Measurements from ENCODE around the gene SELENOT. TPM values are rescaled to one million over a fixed set of nuclear protein-coding genes. Genes with fewer than 3 reads are reported as not detected.

The SELENOT gene
- total and polyA plus RNA-seq, 2 experiments from 2014 or later, result 69.3 to 199 TPM

DNA sequence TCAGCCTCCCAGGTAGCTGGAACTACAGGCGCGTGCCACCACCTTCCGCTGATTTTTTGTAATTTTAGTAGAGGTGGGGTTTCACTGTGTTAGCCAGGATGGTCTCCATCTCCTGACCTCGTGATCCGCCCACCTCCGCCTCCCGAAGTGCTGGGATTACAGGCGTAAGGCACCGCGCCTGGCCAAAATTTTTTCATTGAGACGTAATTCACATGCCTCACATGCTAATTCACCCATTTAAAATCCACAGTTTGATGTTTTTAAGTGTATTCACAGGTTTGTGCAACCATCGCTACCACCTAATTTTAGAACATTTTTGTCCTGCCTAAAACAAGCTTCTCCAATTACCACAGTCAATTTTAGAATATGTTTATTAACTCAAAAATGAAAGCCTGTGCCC lies 37.1 kb downstream of the SELENOT start:
- no peaks in the 10 kb centered on the region for H3K36me3 ChIP-seq
- TF ChIP-seq CTCF (IDR thresholded peaks at IDR 0.05; ENCODE audit: low read depth, low read length), result no peak
- H3K4me3 ChIP-seq, result no peak overlapping the region
- H3K9me3 ChIP-seq (ENCODE audit: low read depth), result no peaks in the 10 kb centered on the region
- no peak overlapping the region for H3K27ac ChIP-seq
- H3K4me1 ChIP-seq (ENCODE audit: low read depth), result no peaks in the 10 kb centered on the region
- no peak for DNase-seq (ENCODE audit: low read depth in 1 of 2, low spot score in 1 of 2)
- H3K27me3 ChIP-seq, result no peaks in the 10 kb centered on the region

DNA sequence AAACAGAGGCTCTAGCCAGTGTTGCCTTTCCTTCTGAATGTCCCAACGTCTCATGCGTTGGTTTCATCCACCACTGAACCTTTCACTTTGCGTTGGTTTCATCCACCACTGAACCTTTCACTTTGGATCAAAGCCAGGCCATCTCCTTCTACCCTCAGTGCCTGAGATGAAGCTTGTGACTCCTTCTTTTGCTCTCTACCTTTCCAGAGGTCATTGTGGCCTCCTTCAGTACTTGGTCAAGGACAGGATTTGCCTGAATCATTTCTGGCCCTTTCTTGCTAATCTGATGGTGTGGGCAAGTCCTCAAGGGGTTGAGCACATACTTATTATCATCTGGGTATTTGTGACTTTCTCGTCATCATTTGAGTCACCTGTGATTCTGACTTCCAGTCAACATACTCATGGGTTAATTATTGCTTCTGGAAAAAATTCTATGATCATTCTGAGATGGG lies 50.0 kb downstream of the SELENOT start:
- Histone ChIP-seq H3K9me3 (ENCODE audit: low read depth) (no peaks in the 10 kb centered on the region), H3K36me3 (no peaks in the 10 kb centered on the region), H3K4me1 (ENCODE audit: low read depth) (no peaks in the 10 kb centered on the region), H3K27me3 (no peaks in the 10 kb centered on the region), H3K27ac (no peak overlapping the region), H3K4me3 (no peak overlapping the region)
- TF ChIP-seq CTCF (IDR thresholded peaks at IDR 0.05; ENCODE audit: low read depth, low read length), result no peak
- no peak for DNase-seq (ENCODE audit: low read depth in 1 of 2, low spot score in 1 of 2)

- Histone ChIP-seq H3K27me3 (no peaks in the 10 kb centered on the region), H3K4me1 (ENCODE audit: low read depth) (no peaks in the 10 kb centered on the region), H3K4me3 (no peak overlapping the region), H3K27ac (no peak overlapping the region), H3K9me3 (ENCODE audit: low read depth) (no peaks in the 10 kb centered on the region), H3K36me3 (no peaks in the 10 kb centered on the region)
- DNase-seq (ENCODE audit: low read depth in 1 of 2, low spot score in 1 of 2), result no peak
- no peak for TF ChIP-seq CTCF (IDR thresholded peaks at IDR 0.05; ENCODE audit: low read depth, low read length)
These were observed 53.2 kb downstream of the SELENOT start for GRCh38 chr3:150656316-150656715.

DNA sequence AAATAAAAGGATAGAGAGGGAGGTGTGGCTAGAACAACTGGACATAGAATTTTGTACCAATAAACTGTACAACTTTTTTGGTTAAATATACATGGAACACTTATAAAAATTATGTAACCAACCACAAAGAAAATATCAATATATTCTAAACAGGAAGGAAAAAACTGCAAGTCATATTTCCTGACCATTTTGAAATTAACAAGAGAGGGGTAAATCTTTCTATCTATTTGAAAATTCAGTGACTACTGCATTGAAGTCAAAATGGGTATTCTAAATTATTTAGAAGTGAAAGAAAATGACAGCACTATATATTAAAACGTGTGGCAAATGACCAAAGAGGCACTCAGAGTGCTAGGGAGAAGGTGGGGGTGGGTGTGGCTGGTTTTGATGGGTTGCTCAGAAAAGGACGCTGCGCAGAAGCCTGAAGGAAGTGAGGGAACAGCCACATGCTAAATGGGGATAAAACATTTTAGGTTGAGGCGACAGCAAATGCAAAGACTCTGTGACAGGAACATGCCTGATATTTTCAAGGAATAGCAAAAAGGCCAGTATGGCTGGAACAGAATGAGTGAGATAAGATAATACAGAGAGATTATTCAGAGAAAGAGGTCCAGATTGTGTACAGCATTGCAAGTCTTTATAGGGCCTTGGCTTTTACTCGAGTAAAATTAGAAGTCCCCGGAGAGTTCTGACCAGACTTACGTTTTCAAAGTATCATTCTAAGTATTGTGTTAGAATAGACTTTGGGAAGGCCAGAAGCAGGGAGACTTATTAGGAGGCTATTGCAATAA lies 59.5 kb downstream of the SELENOT start:
- Histone ChIP-seq H3K4me1 (ENCODE audit: low read depth) (no peaks in the 10 kb centered on the region), H3K4me3 (no peak overlapping the region), H3K27me3 (no peaks in the 10 kb centered on the region), H3K27ac (no peak overlapping the region), H3K36me3 (no peaks in the 10 kb centered on the region), H3K9me3 (ENCODE audit: low read depth) (no peaks in the 10 kb centered on the region)
- TF ChIP-seq CTCF (IDR thresholded peaks at IDR 0.05; ENCODE audit: low read depth, low read length), result no peak
- no peak for DNase-seq (ENCODE audit: low read depth in 1 of 2, low spot score in 1 of 2)

DNA sequence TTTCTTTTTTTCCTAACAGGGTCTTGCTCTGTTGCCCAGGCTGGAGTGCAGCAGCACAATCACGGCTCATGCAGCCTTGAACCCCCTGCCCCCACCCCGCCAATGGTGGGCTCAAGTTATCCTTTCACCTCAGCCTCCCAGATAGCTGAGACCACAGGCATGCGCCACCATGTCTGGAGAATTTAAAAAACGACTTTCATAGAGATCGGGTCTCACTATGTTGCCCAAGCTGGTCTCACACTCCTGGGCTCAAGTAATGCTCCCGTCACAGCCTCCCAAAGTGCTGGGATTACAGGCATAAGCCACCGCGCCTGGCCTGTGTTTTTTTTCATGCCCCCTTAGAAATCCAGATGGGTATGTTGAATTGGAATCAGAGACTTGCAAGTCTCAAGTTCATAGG lies 60.3 kb downstream of the SELENOT start:
- Histone ChIP-seq H3K27me3 (no peaks in the 10 kb centered on the region), H3K4me3 (no peak overlapping the region), H3K27ac (no peak overlapping the region), H3K4me1 (ENCODE audit: low read depth) (no peaks in the 10 kb centered on the region), H3K9me3 (ENCODE audit: low read depth) (no peaks in the 10 kb centered on the region), H3K36me3 (no peaks in the 10 kb centered on the region)
- no peak for DNase-seq (ENCODE audit: low read depth in 1 of 2, low spot score in 1 of 2)
- no peak for TF ChIP-seq CTCF (IDR thresholded peaks at IDR 0.05; ENCODE audit: low read depth, low read length)

Measured in cardiac muscle cell (in vitro differentiated cells and primary cell).